GM21786 (cell line): ENCODE measurements around the gene SNX13.
"Not testable (repeated sequence)": the region's sequence is repeated elsewhere in the genome, so short reads cannot be mapped to it uniquely, and the experiment has no call there.

Source experiments
- ATAC-seq: cut with Tn5 transposase; IDR thresholded peaks from one replicate; pipeline ENCODE4 v1.9.1; 2021; ENCODE audit not compliant: unreplicated experiment

The SNX13 gene

GRCh38 chr7:17913250-17913649 is 27.0 kb downstream of the SNX13 start:
- no peak for ATAC-seq

DNA sequence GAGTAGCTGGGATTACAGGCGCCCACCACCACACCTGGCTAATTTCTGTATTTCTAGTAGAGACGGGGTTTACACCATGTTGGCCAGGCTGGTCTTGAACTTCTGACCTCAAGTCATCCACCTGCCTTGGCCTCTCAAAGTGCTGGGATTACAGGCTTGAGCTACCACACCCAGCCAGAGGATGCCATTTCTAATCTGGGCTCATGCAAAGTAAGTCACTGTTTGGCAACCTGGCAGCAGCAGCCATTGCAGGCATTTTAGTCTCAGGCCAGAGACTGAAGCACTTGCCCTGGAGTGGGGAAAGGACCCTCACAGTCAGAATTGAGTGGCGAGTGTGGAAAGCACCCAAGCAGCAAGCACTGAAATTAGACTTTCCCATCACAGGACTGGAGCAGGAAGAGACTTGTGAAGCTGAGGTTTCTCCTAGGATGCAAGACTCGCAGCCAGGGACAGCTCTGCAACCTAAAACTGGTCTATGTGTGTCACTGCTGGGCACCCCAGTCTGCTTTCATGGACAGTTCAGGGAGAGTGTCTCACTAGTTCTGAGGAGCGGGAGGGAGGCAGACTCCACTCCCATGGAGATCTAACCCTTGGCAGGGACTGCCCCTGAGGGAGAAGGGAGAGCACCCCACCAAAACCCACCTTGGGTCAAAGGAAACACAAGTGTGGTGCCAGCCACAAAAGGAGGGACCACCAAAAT is 27.6 kb downstream of the SNX13 start:
- ATAC-seq: no peak

- no peak for ATAC-seq
These were observed 28.2 kb downstream of the SNX13 start for GRCh38 chr7:17912050-17912449.

GRCh38 chr7:17910377-17910776 is 29.9 kb downstream of the SNX13 start:
- no peak for ATAC-seq

- not testable (repeated sequence) for ATAC-seq
These were observed 31.0 kb downstream of the SNX13 start for GRCh38 chr7:17909310-17909709.

DNA sequence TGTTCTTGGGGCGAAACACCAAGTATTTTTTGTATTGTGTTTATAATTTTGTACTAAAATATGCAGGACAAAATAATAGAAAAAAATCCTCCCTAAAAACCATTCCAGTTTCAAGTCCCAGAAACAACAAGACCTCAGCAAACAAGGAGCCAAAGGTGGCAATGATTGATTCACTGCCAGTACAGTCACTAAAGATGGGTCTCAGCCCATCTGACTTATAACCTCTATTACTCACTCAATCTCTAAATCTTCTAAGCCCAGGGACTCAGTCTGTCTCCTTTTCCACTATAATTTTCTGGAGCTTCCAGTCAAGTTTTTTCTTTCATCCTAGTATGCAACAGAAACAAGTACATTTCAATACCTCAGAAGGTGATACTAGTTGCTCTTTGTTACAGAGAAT is 33.3 kb downstream of the SNX13 start:
- no peak for ATAC-seq

DNA sequence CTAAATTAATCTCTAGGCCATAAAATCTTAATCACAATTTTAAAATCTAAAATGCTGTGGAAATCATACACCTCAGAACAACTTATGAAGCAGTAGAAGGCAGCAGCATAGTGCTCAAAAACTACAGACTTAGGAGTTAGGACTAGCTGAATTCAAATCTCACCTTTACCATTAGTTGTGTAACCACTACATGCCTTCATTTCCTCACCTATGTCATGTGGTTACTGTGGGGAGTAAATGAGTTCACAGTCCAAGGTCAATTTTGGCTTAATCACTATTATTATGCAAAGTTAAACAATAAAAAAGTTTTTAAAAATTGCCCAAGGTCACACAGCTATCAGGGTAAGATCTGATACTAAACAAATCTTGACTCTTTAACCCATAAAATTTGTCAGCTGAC is 37.0 kb downstream of the SNX13 start:
- ATAC-seq: no peak

GRCh38 chr7:17902599-17902998 is 37.7 kb downstream of the SNX13 start:
- no peak for ATAC-seq

DNA sequence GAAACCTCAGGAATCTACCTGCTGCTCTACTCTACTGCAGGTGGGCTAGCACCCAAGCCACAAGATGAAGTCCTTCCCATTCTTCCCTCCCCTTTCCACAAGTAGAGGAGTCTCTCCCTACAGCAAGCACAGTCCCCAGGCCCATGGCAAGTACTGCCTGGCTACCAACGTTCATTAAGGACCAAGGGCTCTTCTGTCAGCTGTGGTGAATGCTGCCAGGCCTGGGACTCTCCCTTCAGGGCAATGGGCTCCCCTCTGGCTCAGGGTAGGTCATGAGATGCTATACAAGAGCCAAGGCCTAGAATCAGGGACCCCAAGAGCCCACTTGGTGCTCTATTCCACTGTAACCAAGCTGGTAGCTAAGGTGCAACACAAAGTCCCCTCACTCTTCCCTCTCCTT is 39.8 kb downstream of the SNX13 start:
- ATAC-seq: no peak

DNA sequence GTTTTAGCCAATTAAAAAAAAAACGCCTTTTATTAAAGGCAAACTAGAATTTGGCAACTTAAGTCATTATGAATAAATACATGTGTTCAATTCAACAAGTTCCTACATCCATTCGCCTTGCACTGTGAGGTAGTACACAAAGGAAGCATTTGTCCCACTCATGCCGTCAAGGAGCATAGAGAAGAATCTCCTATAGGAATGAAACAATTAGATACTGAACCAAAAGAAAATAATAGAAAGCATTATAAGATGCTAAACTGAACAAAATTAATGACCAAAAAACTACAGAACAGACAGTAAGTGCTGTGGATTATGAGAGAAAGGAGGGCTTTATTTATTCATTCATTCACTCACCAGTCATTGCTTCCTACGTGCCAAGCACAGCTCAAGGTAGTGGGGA is 42.2 kb downstream of the SNX13 start:
- ATAC-seq: no peak

- no peak for ATAC-seq
These were observed 53.0 kb downstream of the SNX13 start for GRCh38 chr7:17887286-17887685.

DNA sequence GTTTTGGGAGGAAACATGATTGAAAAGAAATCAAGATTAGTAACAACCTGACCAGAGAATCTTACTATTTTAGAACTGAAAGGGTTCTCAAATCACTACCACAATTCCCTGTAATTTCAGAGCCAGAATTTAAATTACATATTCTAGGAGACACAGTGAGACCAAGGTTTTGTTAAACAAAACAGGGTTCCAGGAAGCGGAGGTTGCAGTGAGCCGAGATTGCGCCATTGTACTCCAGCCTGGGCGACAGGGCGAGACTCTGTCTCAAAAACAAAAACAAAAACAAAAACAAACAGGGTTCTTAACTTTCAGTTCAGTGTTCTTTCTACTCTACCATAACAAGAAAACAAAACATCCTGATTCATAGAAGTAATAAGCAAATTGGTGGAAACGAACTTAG is 57.6 kb downstream of the SNX13 start:
- ATAC-seq: no peak

DNA sequence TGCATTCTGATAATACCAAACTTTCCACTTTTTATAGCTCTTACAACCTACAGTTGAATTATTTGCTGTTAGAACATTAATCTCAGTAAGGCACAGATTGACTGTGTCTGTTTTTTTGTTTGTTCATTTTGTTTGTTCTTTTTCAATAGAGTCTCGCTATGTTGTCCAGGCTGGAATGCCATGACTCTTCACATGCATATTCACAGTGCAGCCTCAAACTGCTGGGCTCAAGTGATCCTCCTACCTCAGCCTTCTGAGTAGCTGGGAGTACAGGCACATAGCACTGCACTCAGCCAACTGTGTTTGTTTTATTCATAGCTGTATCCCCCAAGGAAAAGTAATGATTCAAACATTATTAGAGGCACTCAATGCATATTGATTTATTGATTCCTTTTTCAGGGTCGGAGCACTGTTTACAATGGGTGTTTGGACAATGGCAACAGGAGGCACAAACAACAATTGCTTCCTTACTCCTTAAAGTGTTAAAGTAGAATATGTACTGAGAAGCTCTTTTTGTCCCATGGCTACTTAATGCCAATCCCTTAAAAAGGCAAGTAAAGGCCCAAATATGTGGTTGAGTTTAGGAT is 61.1 kb downstream of the SNX13 start:
- no peak for ATAC-seq

DNA sequence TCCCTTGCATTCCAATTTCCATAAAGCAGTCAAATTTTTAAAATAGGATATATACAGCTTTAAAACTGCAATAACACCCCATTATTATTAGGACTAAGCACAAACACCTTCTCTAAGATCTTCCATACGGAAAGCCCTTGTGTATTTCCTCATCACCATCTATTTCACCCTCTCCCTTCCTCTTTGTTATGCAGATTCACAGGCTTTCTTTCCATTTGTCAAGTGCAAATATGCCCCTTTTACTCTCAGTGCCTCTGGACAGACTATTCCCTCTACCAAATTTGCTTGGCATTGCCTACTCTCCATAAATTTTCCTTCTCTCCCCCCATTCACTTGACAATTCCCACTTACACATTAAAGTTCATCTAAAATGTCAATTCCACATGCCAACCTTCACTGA is 61.7 kb downstream of the SNX13 start:
- no peak for ATAC-seq

- no peak for ATAC-seq
These were observed 68.3 kb downstream of the SNX13 start for GRCh38 chr7:17871815-17872533.

DNA sequence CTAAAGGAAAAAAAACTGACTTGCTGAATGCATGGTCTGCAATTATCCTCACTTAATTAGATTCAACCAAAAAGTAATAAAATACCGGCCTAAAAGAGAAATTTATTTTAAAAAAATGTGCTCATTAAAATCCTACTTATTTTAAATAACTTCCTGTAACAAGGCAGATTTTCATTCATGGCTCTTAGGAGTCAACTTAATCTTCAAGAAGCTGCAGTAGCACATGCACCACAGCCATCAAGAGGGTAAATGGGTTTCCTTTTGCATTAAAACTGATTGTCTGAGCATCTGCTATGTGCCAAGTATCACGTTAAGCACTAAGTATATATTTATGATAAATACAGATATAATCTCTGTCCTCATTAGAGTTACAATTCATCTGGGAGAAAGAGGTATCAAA is 69.9 kb downstream of the SNX13 start:
- ATAC-seq: no peak

- no peak for ATAC-seq
These were observed 76.5 kb downstream of the SNX13 start for GRCh38 chr7:17863809-17864143.

DNA sequence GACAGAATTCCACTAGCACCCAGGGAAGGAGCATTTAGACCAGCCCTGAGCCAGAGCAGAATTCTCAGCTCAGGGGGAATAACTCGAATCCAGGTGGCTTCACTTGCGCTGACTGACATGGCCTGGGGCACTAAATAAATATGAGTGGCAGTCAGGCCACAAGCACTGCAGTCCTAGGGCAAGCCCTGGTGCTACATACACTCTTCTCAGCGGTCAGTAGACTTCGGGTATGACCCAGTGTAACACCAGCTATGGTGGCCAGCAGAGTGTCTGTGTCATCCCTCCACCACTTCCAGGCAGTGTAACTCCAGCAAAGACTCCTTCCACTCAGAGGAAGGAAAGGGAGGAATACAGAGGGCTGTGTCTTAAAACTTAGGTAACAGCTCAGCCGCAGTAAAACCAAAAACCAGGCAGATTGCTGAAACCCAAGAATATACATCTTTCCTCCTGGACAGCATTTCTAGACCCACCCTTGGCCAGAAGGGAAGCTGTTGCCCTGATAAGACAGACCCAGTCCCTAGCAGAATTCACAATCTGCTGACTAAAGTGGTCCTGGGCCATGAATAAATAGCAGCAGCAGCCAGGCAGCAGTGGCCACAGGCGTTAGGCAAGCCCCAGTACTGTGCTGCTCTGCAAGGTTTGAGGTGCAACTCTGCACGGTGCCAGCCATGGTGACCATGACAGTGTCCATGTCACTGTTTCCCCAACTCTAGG is 77.0 kb downstream of the SNX13 start:
- no peak for ATAC-seq

DNA sequence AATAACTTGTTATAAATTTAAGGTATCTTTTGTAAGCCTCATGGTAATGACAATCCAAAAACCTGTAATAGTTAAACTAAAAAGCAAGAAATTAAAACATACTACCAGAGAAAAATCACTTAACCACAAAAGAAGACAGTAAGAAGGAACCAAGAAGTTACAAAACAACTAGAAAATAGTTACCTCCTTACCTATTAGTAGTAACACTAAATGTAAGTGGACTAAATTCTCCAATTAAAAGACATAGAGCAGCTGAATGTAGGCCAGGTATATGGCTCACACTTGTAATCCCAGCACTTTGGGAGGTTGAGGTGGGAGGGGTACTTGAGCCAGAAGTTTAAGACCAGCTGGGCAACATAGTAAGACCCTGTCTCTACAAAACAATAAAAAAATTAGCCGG is 84.0 kb downstream of the SNX13 start:
- ATAC-seq: no peak

DNA sequence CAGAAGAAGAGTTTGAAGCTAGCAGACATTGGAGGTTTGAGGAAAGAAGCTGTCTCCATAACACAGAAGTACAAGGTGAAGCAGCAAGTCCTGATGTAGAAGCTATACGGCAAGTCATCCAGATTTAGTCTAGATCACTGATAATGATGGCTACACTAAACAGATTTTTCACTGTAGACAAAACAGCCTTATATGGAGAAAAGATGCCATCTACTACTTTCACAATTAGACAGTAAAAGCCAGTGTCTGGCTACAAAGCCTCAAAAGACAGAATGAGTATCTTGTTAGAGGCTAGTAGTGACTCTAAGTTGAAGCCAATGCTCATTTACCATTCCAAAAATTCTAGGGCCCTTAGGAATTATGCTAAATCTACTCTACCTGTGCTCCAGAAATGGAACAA is 85.1 kb downstream of the SNX13 start:
- ATAC-seq: no peak

DNA sequence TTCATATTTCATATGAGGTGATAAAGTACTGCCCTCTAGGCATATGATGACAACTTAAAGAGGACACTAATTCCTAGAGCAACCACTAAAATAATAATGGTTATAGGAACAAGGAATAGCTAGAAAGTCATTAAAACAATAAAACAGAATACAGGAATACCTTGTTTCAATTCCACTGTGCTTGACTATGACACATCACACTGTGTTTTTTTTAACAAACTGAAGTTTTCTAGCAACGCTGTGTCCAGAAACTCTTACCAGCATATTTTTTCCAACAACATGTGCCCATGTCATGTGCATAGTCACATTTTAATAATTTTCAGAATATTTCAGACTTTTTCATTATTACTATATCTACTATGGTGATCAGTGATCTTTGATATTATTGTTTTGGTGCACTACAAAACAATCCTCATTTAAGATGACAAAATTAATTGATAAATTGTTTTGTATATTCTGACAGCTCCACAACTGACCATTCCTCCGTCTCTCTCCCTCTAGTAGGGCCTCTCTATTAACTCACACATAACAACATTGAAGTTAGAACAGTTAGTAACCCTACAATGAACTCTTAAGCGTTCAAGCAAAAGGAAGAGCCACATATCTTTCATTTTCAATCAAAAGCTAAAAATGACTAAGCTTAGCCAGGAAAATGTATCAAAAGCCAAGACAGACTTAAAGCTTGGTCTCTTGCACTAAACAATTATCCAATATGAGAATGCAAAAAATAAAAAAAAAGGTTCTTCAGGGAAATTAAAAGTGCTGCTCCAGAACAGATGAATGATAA is 85.8 kb downstream of the SNX13 start:
- ATAC-seq: no peak
